Stimulated activated CD8-positive, alpha-beta memory T cell treated with anti-CD3 and anti-CD28 coated beads, Interleukin-12 subunit alpha, Interleukin-12 subunit beta, amount 100 ng/mL, for 4 hours (primary cell): ENCODE data around the gene ZNF496.
"Not testable (repeated sequence)": the region's sequence is repeated elsewhere in the genome, so short reads cannot be mapped to it uniquely, and the experiment has no call there.

Experiments
- DNase-seq: peaks from one replicate; pipeline ENCODE4 v3.0.0-alpha.2; 2020; ENCODE audit warnings: low read depth

ZNF496 gene

DNA sequence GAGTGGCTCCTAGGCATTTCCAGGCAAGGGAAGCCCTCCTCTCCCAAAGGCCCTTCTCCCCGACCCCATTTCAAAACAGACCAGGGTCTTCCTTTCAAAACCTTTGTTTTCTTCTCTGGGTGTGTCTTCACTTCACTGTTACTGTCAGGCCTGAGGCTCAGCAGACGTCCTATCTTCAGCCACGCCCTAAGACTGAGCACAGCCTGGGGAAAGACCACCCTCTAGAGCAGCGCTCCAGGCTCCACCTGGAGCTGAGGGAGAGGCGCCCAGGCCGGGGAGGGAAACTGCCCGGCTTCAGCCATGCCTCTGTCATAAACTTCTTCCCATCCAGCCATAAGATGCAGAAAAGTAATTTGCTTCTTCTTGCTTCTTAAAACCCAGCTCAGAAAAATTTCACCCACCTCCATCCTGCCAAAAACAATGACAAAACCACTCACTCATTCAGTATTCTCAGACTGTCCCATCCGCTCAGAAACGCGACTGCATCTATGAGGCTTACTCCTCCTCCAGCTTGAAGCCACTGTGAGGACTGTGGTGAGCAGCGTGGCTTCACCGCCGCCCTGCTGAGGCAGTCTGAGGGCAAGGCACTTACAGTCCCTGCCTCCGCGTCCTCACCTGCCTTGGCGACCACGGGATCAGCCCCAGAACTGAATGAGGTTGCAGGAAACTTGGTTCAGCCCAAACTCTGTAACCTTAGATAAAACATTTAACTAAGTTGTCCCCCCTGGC is 39.7 kb downstream of the ZNF496 start:
- no peak for DNase-seq

- no peak for DNase-seq
Measured at GRCh38 chr1:247291161-247291560, 40.5 kb downstream of the ZNF496 start.

DNA sequence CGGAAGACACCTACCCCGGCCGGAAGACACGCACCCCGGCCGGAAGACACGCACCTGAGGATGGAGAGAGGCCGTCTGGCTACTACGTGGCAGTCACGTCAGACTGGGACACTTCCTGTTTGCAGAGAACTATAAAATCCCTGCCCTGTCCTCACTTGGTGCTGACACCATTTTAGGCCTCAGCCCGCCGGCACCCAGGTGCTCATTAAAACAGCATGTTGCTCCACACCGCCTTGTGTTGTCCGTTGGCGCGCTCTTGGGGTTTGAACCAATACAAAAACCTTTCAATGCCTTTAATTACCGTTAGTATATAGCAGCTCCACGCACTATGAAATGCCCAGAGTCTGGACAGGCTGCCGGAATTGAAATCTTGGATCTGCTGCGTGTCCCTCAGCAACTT is 41.1 kb downstream of the ZNF496 start:
- DNase-seq = no peak

- not testable (repeated sequence) for DNase-seq
Measured at GRCh38 chr1:247289274-247289892, 42.3 kb downstream of the ZNF496 start.

GRCh38 chr1:247288341-247288740 is 43.3 kb downstream of the ZNF496 start:
- DNase-seq = no peak

- DNase-seq = no peak
Measured at GRCh38 chr1:247287460-247287859, 44.2 kb downstream of the ZNF496 start.

DNA sequence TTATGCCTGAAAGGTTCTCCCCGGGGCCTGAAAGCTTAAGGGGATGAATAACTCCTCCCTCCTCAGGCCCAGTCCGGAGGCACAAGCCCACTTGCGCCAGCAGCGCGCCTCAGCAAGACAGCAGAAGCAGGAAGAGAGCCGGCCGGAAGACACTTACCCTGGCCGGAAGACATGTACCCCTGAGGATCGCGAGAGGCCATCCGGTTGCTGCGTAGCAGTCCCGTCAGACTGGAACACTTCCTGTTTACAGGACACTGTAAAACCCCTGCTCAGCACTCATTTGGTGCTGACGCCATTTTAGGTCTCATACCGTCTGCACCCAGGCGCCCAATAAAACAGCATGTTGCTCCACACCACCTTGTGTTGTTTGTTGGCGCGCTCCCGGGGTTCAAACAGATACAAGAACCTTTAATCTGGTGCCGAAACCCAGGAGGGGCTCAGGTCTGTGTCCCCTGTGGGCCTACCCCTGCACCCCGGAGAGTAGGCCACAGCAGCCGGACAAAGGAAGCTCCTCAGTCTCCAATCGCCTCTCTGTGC is 45.5 kb downstream of the ZNF496 start:
- DNase-seq = no peak

DNA sequence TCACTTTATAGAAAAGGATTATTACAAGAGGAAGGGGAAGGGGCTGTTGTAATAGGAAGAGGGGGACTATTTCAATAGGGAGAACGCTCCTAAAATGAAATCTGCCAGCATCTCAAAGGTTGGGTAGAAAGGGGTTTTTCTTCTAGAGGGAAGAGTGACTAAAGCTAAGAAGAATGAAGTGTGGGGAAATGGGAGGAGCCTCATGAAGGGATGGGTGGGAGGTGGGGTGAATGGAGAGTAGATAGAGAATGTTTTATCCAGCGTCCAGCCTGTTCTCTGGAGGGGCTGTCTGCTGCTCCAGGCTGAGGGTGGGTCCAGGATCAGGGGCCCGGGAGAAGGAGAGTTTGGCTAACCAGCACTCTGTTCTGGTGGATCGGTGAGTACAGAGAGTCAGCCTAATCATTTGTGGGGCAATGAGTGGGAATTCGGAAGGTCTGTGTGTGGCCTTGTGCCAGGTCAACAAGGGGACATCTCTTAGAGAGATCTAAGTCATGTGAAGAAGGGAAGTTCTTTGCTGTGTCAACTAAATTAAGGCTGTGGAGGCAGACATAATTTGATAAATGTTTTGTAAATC is 50.6 kb downstream of the ZNF496 start:
- no peak for DNase-seq

GRCh38 chr1:247277191-247277590 is 54.5 kb downstream of the ZNF496 start:
- DNase-seq = no peak

GRCh38 chr1:247274605-247275256 is 56.9 kb downstream of the ZNF496 start:
- no peak for DNase-seq

DNA sequence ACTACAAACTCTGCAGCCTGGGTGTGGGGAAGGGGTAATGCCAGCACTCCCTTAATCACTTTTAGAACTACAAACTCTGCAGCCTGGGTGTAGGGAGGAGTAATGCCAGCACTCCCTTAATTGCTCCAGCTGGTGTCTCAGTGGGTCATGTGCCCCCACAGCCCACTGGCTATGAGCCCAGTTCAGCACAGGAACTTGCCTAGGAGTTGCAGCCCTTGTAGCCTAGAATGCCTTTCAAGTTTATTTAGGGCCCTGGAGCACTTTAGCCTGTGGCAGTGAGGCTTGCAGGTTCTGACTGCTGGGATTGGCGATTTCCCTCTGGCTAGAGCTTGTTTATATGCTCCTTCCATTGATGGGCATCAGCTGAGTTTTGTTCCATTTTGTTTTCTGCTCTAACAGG is 58.7 kb downstream of the ZNF496 start:
- no peak for DNase-seq

DNA sequence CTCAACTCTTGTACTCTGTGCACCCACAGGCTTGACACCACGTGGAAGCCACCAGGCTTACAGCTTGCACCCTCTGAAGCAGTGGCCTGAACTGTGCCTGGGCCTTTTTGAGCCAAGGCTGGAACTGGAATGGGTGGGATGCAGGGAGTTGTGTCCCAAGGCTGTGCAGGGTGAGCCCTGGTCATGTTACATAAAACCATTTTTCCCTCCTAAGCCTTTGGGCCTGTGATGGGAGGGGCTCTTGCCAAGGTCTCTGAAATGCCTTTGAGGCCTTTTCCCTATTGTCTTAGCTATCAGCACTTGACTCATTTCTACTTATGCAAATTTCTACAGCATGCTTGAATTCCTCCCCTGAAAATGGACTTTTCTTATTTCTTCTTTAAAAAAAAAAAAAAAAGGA is 61.7 kb downstream of the ZNF496 start:
- no peak for DNase-seq

DNA sequence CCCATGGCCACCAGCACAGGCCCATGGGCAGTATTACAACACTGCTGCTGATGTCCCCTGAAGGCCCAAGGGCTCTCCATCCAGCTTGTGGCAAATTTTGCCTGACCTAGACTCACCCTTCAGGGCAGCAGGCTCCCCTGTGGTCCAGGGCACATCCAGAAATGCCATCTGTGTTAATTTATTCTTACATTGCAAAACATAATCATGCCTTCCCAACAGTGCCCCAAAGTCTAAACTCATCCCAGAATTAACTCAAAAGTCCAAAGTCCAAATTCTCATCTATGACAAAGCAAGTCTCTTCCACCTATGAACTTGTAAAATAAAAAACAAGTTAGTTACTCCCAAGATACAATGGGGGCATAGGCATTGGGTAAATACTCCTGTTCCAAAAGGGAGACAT is 62.5 kb downstream of the ZNF496 start:
- DNase-seq = no peak

- DNase-seq = no peak
Measured at GRCh38 chr1:247268390-247269045, 63.1 kb downstream of the ZNF496 start.

- no peak for DNase-seq
Measured at GRCh38 chr1:247266053-247266452, 65.6 kb downstream of the ZNF496 start.

- not testable (repeated sequence) for DNase-seq
Measured at GRCh38 chr1:247255772-247256171, 75.9 kb downstream of the ZNF496 start, which contains the start of gene VN1R5. Gene VN1R5 (plus strand): TSS chr1:247256072.

DNA sequence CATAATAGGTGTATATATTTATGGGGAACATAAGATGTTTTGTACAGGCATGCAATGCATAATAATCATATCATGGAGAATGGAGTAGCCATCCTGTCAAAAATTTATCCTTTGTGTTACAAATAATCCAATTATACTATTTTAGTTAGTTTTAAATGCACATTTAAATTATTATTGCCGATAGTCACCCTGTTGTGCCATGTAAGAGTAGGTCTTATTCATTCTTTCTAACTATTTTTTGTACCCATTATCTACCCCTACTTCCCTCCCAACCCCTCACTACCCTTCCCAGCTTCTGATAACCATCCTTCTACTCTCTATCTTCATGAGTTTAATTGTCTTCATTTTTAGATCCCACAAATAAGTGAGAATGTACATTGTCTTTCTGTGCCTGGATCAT is 84.1 kb downstream of the ZNF496 start:
- DNase-seq = no peak
